ELF-1 (cell line): ENCODE results near the gene TSR3.
"Not testable (repeated sequence)": the region's sequence is repeated elsewhere in the genome, so short reads cannot be mapped to it uniquely, and the experiment has no call there.

Source experiments
- DNase-seq: peaks from one replicate; pipeline ENCODE4 v3.0.0-alpha.2; 2016; ENCODE audit warnings: low read depth, low spot score

TSR3 gene

GRCh38 chr16:1338855-1339675, 12.6 kb downstream of the TSR3 start:
- DNase-seq, result no peak

GRCh38 chr16:1338119-1338730, 13.5 kb downstream of the TSR3 start:
- peak; percentile 42 for DNase-seq

- DNase-seq, result peak; percentile 46
These were observed 14.2 kb downstream of the TSR3 start for GRCh38 chr16:1337486-1337885.

- no peak for DNase-seq
These were observed 15.1 kb downstream of the TSR3 start for GRCh38 chr16:1336619-1337018.

- no peak for DNase-seq
These were observed 15.7 kb downstream of the TSR3 start for GRCh38 chr16:1335996-1336395.

GRCh38 chr16:1335211-1335971, 16.3 kb downstream of the TSR3 start:
- DNase-seq, result no peak

DNA sequence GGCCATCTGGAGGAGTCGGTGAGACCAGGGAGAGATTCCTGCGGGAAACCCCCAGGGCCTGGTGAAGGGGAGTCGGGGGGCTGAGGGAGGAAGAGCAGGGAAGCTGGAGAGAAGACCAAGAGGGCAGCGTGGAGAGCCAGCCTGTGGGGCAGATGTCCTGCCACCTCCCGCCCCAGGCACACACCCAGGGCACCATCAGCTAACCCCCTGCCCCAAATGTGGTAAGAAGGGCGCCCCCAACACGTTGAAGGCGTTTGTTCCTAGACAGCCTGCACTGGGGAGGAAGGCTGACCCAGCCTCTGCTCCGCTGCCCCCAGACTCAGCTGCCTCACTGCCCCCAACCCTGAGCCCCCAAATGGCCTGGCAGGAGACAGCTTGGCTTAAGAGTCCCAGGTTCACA, 16.9 kb downstream of the TSR3 start:
- no peak for DNase-seq

- DNase-seq, result no peak
These were observed 17.6 kb downstream of the TSR3 start for GRCh38 chr16:1333854-1334700.

- no peak for DNase-seq
These were observed 18.4 kb downstream of the TSR3 start, which contains the start of gene BAIAP3 for GRCh38 chr16:1333149-1333812. Gene BAIAP3, plus strand, starts transcription at chr16:1333645. Its CDS starts 4,905 bp downstream, at chr16:1338550.

DNA sequence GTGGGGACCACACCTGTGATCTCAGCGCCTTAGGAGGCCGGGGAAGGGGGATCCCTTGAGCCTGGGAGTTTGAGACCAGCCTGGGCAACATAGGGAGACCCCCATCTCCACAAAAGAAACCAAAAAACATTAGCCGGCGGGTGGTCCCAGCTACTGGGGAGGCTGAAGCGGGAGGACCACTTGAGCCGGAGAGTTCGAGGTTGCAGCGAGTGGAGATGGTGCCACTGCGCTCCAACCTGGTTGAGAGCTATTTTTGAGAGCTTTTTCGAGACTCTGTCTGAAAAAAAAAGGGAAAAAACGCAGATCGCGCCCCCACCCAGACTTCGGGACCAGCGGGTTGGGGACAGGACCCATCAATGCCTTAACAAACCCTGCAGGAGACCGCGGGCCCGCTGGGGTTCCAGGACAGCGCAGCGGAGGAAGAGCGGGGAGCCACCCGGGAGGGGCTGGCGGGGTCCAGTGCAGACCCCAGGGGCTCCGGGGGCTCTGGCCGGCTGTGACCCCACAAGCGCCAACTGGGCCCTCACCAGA, 19.0 kb downstream of the TSR3 start:
- DNase-seq, result no peak

- peak; percentile 88 for DNase-seq
These were observed 19.7 kb downstream of the TSR3 start for GRCh38 chr16:1331712-1332617.

GRCh38 chr16:1330931-1331711, 20.6 kb downstream of the TSR3 start:
- no peak for DNase-seq

- peak; percentile 91 for DNase-seq
These were observed 21.3 kb downstream of the TSR3 start for GRCh38 chr16:1330260-1330914.

GRCh38 chr16:1328961-1329360, 22.7 kb downstream of the TSR3 start:
- DNase-seq, result not testable (repeated sequence)

DNA sequence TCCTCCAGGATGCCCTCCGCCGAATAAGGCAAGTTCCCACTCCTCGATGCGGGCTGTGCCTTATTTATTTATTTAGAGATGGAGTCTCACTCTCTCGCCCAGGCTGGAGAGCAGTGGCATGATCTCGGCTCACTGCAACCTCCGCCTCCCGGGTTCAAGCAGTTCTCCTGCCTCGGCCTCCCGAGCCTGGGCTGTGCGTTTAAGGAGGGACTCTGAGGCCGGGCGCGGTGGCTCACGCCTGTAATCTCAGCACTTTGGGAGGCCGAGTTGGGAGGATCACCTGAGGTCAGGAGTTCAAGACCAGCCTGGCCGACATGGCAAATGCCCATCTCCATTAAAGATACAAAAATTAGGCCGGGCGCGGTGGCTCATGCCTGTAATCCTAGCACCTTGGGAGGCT, 23.5 kb downstream of the TSR3 start:
- not testable (repeated sequence) for DNase-seq

DNA sequence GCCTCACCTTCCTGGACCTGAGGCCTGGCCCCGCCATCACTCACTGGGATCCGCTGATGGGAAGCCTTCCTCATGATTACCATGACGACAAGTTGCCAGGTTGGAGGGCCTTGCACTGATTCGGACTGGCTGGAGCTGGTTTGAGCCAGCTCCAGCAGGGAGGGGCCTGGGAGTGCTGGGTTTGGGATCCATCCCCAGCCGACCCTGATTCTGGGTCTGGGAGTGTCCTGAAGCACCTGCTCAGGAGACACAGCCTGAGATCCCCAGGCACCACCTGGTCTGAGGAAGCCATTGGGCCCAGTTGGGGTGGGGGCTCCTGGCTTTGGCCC, 24.1 kb downstream of the TSR3 start:
- peak; percentile 58 for DNase-seq

DNA sequence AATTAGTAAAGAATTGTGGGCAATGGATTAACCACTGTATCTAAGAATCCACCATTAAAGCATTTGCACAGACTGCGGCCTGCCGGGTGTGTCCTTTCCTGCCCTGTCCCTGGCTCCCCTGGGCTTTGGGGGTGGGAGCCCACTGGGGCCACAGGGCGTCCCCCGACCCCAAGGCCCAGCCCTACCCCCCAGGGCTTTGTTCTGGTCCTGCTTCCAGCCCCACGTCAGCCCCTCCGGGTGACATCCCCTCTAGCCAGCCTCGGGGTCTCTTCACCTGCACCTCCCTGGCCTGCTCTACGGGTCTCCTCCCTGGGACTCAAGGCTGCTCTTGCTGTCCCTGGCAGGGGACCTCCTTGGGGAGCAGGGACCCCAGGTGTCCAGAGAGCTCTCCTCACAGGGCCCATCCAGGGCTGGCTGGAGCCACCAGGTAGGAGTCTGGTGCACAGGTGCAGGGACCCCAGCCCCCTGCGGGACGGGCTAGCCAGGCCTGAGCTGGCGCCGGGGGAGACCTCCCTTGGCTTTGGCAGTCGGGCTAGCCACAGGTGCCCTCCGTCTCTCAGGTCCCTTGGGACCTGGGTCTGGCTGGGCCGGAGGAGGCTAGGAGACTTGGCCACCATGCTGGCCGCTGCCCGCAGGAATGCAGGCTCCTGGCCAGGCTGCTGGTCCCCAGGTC, 24.6 kb downstream of the TSR3 start:
- no peak for DNase-seq

DNA sequence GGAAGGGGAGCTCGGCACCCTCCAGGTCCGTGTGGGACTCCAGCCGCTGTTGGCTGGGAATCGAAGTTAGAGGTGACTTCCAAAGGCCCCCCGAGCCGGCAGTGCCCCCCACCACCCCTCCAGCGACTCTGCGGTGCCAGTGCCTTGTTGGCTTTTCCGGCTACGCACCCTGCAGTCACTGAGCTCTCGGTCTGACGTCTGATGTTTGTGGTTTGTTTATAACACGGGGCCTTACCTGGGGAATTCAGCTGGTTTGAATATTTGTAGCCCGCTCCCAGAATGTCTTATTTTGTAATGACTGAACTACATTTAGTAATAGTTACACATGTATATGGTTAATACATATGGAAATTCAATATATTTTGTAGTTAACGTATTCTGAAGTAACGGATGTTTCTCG, 25.3 kb downstream of the TSR3 start:
- DNase-seq, result no peak
